ENCODE results near the gene PRR23B.

The PRR23B gene

DNA sequence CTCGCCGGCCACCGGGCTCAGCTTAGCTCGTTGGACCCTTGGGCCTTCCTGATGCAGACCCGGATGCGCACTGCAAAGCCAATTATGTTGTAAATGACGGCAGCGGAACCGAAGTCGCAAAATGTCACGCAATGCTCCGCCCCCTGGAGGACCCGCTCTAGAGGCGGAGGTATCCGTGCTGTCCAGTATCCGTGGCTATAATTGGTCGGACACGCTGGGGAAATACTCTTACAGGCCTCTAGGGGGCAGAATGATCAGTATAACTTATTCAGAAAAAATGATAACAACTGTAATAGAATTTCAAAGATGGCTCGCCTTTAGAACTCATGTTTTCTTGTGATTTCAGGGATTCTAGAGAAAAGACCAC, at the start of gene PRR23B:
PRR23B (minus strand) TSS at position 59 of the 367 bp plus-strand sequence. CDS start 265 bp downstream, outside the sequence.
- TF ChIP-seq, protein P1, sequence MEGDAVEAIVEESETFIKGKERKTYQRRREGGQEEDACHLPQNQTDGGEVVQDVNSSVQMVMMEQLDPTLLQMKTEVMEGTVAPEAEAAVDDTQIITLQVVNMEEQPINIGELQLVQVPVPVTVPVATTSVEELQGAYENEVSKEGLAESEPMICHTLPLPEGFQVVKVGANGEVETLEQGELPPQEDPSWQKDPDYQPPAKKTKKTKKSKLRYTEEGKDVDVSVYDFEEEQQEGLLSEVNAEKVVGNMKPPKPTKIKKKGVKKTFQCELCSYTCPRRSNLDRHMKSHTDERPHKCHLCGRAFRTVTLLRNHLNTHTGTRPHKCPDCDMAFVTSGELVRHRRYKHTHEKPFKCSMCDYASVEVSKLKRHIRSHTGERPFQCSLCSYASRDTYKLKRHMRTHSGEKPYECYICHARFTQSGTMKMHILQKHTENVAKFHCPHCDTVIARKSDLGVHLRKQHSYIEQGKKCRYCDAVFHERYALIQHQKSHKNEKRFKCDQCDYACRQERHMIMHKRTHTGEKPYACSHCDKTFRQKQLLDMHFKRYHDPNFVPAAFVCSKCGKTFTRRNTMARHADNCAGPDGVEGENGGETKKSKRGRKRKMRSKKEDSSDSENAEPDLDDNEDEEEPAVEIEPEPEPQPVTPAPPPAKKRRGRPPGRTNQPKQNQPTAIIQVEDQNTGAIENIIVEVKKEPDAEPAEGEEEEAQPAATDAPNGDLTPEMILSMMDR (conservative IDR thresholded peaks at IDR 0.05; ENCODE audit: low read depth, low read length): peak; percentile 22
- DNase-seq (ENCODE audit: low read depth): no peak
- H3K4me3 ChIP-seq (ENCODE audit: low read depth, low read length): no peak within 1 kb of the TSS

DNA sequence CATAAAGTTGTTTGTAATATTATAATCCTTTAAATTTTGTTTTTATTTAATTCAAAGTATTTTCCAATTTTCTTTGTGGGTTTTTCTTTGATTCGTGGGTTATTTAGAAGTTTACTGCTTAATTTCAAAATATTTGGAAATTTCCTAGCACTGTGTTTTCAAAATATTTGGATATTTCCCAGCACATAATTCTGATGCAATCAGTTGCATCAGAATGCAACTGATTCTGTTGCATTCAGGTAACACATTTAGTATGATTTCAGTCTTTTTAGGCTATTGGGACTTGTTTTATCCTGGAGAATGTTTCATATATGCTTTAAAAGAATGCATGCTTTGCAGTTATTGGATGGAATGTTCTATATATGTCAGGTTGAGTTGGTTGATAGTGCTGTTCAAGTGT, 42.2 kb upstream of the PRR23B start:
- TF ChIP-seq, protein P1 (conservative IDR thresholded peaks at IDR 0.05; ENCODE audit: low read depth, low read length): no peak
- no peak overlapping the region for H3K4me3 ChIP-seq (ENCODE audit: low read depth, low read length)

DNA sequence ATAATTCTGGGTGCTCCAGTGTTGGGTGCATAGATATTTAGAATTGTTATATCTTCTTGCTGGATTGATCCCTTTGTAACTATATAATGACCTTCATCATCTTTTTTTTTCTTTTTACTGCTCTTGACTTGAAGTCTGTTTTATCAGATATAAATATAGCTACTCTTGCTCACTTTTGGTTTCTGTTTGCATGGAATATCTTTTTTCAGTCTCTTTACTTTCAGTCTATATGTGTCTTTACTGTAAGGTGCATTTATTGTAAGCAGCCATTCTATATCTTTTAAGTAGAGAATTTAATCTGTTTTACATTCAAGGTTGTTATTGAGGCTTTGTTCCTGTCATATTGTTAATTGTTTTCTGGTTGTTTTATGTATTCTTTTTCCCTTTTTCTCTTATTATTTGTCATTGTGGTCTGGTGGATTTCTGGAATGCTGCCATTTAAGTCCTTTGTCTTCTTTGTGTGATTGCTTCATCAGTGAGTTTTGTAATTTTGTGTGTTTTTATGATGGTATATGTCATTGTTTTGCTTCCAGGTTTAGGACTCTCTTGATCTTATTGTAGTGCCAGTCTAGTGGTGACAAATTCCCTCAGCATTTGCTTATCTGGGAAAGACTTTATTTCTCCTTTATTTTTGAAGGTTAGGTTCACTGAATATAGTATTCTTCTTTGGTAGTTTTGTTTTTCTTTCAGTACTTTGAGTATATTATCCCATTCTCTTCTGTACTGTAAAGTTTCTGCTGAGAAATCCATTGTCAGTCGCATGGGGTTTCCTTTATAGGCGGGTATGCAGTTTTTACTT, 32.3 kb upstream of the PRR23B start:
- no peak overlapping the region for H3K4me3 ChIP-seq (ENCODE audit: low read depth, low read length)
- TF ChIP-seq, protein P1 (conservative IDR thresholded peaks at IDR 0.05; ENCODE audit: low read depth, low read length): no peak
- no peak for DNase-seq (ENCODE audit: low read depth)

More for the DNA sequence above, 42.2 kb upstream of the PRR23B start:
- no peak for DNase-seq (ENCODE audit: low read depth)

DNA sequence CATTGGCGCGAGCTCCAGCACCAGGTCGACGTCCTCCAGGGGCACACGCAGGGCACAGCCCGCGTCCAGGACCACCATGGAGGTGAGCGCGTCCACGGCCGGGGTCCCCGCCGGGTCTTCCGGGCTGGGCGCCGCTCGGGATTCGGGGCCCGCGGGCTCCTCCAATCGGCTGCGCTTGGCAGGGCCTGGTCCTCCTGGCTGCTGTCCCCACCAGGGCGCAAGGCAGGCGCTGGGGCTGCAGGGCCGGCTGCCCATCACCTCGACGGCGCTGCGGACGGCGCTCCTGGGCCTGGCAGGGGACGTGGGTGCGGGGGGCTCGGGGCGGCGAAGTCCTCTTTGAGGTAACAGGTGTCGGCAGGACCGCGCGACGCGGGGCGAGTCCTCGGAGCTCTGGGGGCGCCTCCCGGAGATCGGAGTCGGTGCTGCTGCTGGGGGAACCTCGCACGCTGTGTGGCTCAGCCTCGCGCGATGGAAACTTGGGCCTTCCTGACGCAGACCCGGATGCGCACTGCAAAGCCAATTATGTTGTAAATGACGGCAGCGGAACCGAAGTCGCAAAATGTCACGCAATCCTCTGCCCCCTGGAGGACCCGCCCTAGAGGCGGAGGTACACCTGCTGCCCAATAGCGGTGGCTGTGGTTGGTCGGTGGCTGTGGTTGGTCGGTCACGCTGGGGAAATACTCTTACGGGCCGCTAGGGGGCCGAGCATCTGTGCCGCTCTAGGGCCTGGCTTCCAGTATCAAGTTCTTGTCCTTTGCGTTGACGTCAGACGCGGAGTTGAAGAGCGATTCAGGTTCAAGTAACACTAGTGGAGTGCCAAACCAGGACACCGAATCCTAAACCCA, 23.9 kb upstream of the PRR23B start, which contains the start of gene PRR23C:
PRR23C (minus strand) TSS at position 527 of the 845 bp plus-strand sequence; CDS start at position 255, 272 bp downstream.
- TF ChIP-seq, protein P1 (conservative IDR thresholded peaks at IDR 0.05; ENCODE audit: low read depth, low read length): no peak
- DNase-seq (ENCODE audit: low read depth): no peak
- no peak within 1 kb of the TSS for H3K4me3 ChIP-seq (ENCODE audit: low read depth, low read length)

DNA sequence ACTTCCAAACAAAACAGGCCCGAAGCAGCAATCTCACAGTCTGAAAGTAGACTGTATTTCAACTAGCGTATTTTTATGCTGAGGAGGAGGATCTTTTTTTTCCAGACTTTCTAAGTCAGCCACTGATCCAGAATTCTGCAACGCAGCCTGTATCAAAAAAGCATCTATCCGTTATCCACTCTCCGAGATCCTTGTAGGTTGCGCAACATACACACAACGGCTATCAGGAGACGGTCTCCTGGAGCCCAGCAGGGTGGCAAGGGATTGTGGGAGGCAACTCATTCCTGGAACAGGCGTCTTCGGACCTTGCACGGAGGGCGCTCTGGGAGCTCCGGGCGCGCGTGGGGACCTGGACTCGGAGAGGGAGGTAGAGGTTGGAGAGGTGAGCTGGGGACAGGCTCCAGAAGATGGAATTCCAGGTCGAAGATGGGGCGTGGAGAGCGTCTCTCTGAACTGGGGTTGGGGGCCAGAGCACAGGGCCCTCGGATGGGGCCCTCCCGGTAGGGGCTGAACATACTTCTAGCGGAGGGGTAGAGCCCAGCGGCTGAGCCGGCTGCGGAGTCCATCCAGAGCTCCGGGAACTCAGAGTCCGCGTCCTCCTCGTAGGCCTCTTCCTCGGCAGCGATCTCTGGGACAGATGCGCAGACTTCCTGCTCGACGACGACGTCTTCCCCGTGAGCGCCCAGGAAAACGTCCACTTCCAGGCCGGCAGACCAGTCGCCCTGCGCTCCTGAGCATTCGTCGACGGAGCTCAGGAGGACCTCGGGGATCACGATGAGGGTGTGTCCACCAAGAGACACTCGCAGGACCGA, 23.0 kb upstream of the PRR23B start:
- H3K4me3 ChIP-seq (ENCODE audit: low read depth, low read length): no peak overlapping the region
- DNase-seq (ENCODE audit: low read depth): no peak
- TF ChIP-seq, protein P1 (conservative IDR thresholded peaks at IDR 0.05; ENCODE audit: low read depth, low read length): no peak

DNA sequence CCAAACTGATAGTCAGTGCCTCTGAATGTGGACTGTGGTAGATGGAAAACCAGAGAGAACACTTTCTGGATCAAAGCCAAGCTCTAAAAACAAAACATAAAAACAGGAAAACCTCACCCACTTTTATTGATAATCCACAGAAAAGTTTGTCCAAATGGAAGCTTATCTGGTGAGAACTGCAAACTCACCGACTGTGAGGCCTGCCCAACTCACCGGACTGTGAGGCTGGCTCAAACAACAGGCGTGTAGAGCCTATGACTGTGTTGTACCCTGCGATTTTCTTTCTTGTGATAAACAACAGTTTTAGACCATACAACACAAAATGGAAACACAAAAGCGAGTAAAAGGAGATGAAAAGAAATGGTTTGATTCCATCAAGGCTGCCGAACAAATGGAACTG, 16.8 kb upstream of the PRR23B start:
- TF ChIP-seq, protein P1 (conservative IDR thresholded peaks at IDR 0.05; ENCODE audit: low read depth, low read length): no peak
- no peak overlapping the region for H3K4me3 ChIP-seq (ENCODE audit: low read depth, low read length)
- DNase-seq (ENCODE audit: low read depth): no peak
